Peyer's patch (tissue), 4 donors: ENCODE results near the gene RPSA.

Experiments used
- CTCF ChIP-seq, 6 experiments: fragments of 450-650 bp in 4 of 6; fragments of 200-600 bp in 2 of 6; sonication (generic) in 1 of 6; IDR thresholded peaks; one replicate each; pipeline ENCODE4 v1.5.1; 2017 to 2019; ENCODE audit warnings: antibody characterized with exemption in 6 of 6, mild to moderate bottlenecking in 3 of 6, moderate library complexity in 1 of 6
- POLR2A ChIP-seq, 2 donors: fragments of 450-650 bp; IDR thresholded peaks; one replicate each; pipeline ENCODE4 v1.5.1; 2017; ENCODE audit warnings: antibody characterized with exemption in 2 of 2, mild to moderate bottlenecking in 2 of 2, moderate library complexity in 2 of 2

GRCh38 chr3:39396690-39397089 lies 9.8 kb upstream of the RPSA start:
- TF ChIP-seq CTCF (IDR thresholded peaks at IDR 0.05) = no peak
- no peak for TF ChIP-seq POLR2A (IDR thresholded peaks at IDR 0.05)
